ENCODE measurements around the gene PTPRD.

Gene PTPRD

GRCh38 chr9:9552665-9553064 is 1060.1 kb downstream of the PTPRD start:
- no peak for TF ChIP-seq CTCF (IDR thresholded peaks at IDR 0.05; ENCODE audit: insufficient read depth, low read depth, low read length, missing control alignments)
- no peak for DNase-seq (ENCODE audit: low read depth)

GRCh38 chr9:9538766-9539165 is 1074.0 kb downstream of the PTPRD start:
- no peak for DNase-seq (ENCODE audit: low read depth)
- H3K4me3 ChIP-seq (ENCODE audit: low read depth, low read length), result no peak overlapping the region
- TF ChIP-seq CTCF (IDR thresholded peaks at IDR 0.05; ENCODE audit: insufficient read depth, low read depth, low read length, missing control alignments), result no peak

More at GRCh38 chr9:9552665-9553064, 1060.1 kb downstream of the PTPRD start:
- H3K4me3 ChIP-seq (ENCODE audit: low read depth, low read length), result no peak overlapping the region

- no peak for DNase-seq (ENCODE audit: low read depth)
- H3K4me3 ChIP-seq (ENCODE audit: low read depth, low read length), result no peak overlapping the region
- no peak for TF ChIP-seq CTCF (IDR thresholded peaks at IDR 0.05; ENCODE audit: insufficient read depth, low read depth, low read length, missing control alignments)
These were observed 1074.4 kb downstream of the PTPRD start for GRCh38 chr9:9538356-9538755.

- no peak for TF ChIP-seq CTCF (IDR thresholded peaks at IDR 0.05; ENCODE audit: insufficient read depth, low read depth, low read length, missing control alignments)
- DNase-seq (ENCODE audit: low read depth), result no peak
These were observed 1076.3 kb downstream of the PTPRD start for GRCh38 chr9:9536523-9536922.

DNA sequence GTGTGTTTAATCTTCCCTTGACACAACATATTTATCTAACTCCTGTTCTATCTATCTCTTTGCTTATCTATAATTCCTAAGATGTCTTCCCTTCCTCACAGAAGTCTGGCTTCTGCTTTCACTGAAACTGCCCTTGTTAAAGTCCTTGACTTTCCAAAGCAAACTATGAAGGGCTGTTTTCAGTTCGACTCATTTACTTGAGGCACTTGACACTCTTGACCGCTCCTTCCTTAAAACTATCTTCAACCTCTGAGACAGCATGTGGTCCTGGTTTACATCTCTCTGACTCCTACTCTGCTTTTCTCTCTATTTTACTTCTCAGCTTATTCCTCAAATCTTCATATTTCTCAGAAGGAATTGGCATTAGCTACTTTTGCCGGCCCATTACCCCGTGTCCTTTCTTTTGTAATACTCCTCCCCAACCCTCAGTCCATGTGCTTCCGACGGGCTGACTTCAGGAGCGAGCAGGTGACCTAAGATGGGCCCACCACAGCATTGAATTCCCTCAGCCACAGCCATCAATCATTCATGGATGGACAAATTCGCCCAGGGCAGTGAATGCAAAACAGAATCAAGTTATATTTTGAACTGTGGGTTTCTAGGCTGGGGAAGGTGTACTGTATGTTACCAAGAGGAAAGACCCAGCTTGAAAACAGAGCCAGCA is 1089.2 kb downstream of the PTPRD start:
- no peak for DNase-seq (ENCODE audit: low read depth)
- no peak for TF ChIP-seq CTCF (IDR thresholded peaks at IDR 0.05; ENCODE audit: insufficient read depth, low read depth, low read length, missing control alignments)
- H3K4me3 ChIP-seq (ENCODE audit: low read depth, low read length), result no peak overlapping the region

More at GRCh38 chr9:9536523-9536922, 1076.3 kb downstream of the PTPRD start:
- no peak overlapping the region for H3K4me3 ChIP-seq (ENCODE audit: low read depth, low read length)

- no peak for TF ChIP-seq CTCF (IDR thresholded peaks at IDR 0.05; ENCODE audit: insufficient read depth, low read depth, low read length, missing control alignments)
- no peak overlapping the region for H3K4me3 ChIP-seq (ENCODE audit: low read depth, low read length)
These were observed 1090.4 kb downstream of the PTPRD start for GRCh38 chr9:9522406-9522805.

More at GRCh38 chr9:9522406-9522805, 1090.4 kb downstream of the PTPRD start:
- DNase-seq (ENCODE audit: low read depth), result no peak
